Uterus (tissue), 2 donors: ENCODE data around the gene ASB11.

Experiments
- CTCF ChIP-seq, 4 experiments: fragments of 200-600 bp in 2 of 4; fragments of 450-650 bp in 2 of 4; sonication (generic) in 2 of 4; IDR thresholded peaks; one replicate each; pipeline ENCODE4 v1.5.1; 2016 to 2019; ENCODE audit warnings: antibody characterized with exemption in 4 of 4, mild to moderate bottlenecking in 2 of 4, moderate library complexity in 1 of 4
- POLR2A ChIP-seq, 2 donors: fragments of 450-650 bp; IDR thresholded peaks; one replicate each; pipeline ENCODE4 v1.6.1; 2016; ENCODE audit warnings: antibody characterized with exemption in 2 of 2, mild to moderate bottlenecking in 1 of 2, moderate library complexity in 1 of 2

GRCh38 chrX:15334561-15334960 lies 19.1 kb upstream of the ASB11 start:
- TF ChIP-seq POLR2A (IDR thresholded peaks at IDR 0.05) (no peak), CTCF (IDR thresholded peaks at IDR 0.05) (no peak)
